GM12878 (cell line): ENCODE results near the gene SLC35A2. TPM values are rescaled to one million over a fixed set of nuclear protein-coding genes. Genes with fewer than 3 reads are reported as not detected.
A peak's percentile ranks its signal among the peaks of the same experiment; 100 is the strongest.

Source experiments
- CREB1 ChIP-seq: IDR thresholded peaks from 2 replicates; pipeline ENCODE4 v1.6.1; 2012; ENCODE audit warnings: low read depth, mild to moderate bottlenecking, inconsistent platforms
- CUX1 ChIP-seq: IDR thresholded peaks from 2 replicates; pipeline ENCODE4 v1.6.1; 2012; ENCODE audit warnings: improper control_type of control experiment, low read depth, low read length; ENCODE audit not compliant: insufficient replicate concordance
- HDAC6 ChIP-seq: fragments of 200-600 bp; sonication (generic); IDR thresholded peaks from one replicate; pipeline ENCODE4 v1.8.0; 2017; ENCODE audit warnings: antibody characterized with exemption; ENCODE audit not compliant: unreplicated experiment
- KAT2A ChIP-seq: conservative IDR thresholded peaks from 2 replicates; pipeline ENCODE4 v1.6.1; 2011; ENCODE audit warnings: low read depth, low read length; ENCODE audit not compliant: control insufficient read depth
- MEF2B ChIP-seq: fragments of 450-650 bp; IDR thresholded peaks from 2 replicates; pipeline ENCODE4 v1.6.1; 2018; ENCODE audit warnings: mild to moderate bottlenecking, moderate library complexity; ENCODE audit not compliant: partially characterized antibody, poor library complexity, severe bottlenecking
- RB1 ChIP-seq: fragments of 450-650 bp; formaldehyde crosslinking; IDR thresholded peaks from 2 replicates; pipeline ENCODE4 v1.6.1; 2017; ENCODE audit warnings: mild to moderate bottlenecking, borderline replicate concordance
- RELB ChIP-seq: fragments of 450-650 bp; IDR thresholded peaks from 2 replicates; pipeline ENCODE4 v1.6.1; 2017; ENCODE audit warnings: low read depth, mild to moderate bottlenecking, moderate library complexity
- SMC3 ChIP-seq: IDR thresholded peaks from 2 replicates; pipeline ENCODE4 v1.6.1; 2011; ENCODE audit warnings: low read length, improper control_type of control experiment, borderline replicate concordance
- SREBF2 ChIP-seq: IDR thresholded peaks from 2 replicates; pipeline ENCODE4 v1.6.1; 2012; ENCODE audit warnings: mild to moderate bottlenecking, low read length
- ZZZ3 ChIP-seq: IDR thresholded peaks from 2 replicates; pipeline ENCODE4 v1.6.1; 2011; ENCODE audit warnings: low read depth; ENCODE audit not compliant: control insufficient read depth, insufficient read length
- polyA plus RNA-seq, 11 experiments: library from polyadenylated mRNA; depleted of rRNA in 4 of 11; unstranded in 6 of 11; stranded (reverse) in 5 of 11; fragments of >200 nt; fragmentation: Nextera tagmentation in 4 of 11; fragmentation: Illumina TruSeq in 1 of 11; extraction: Ambion mirVana in 4 of 11; extraction: Trizol in 1 of 11; gene quantifications; 1 replicate in 1 of 11; 2 replicates in 10 of 11; pipeline versions ENCODE4 v1.2.1 to v1.2.3, GENCODE V29; 2011 to 2016; ENCODE audit warnings: inconsistent platforms in 2 of 11, missing spikeins in 2 of 11, low read depth in 1 of 11
- total RNA-seq, 4 experiments: library from RNA; depleted of rRNA in 3 of 4; stranded (reverse); fragments of >200 nt in 3 of 4; fragmentation: Illumina TruSeq in 1 of 4; extraction: Trizol in 1 of 4; gene quantifications; 2 replicates each; pipeline versions ENCODE4 v1.2.1 to v1.2.3, GENCODE V29; 2013 to 2021

SLC35A2 gene
- total and polyA plus RNA-seq, 10 of the 15 experiments (the other 5 are each of a cell fraction or from before 2014, with no cell fraction given) = 2.1 to 27.4 (median 14.9) TPM

GRCh38 chrX:48945517-48946348 is 34.3 kb upstream of the SLC35A2 start (continued):
- no peak for TF ChIP-seq KAT2A
- no peak for TF ChIP-seq CREB1
- TF ChIP-seq CUX1 = no peak
- peak; percentile 90 for TF ChIP-seq SMC3
- no peak for TF ChIP-seq HDAC6
- no peak for TF ChIP-seq MEF2B
- TF ChIP-seq ZZZ3 = no peak
- TF ChIP-seq RELB = no peak
- TF ChIP-seq RB1 = no peak
- no peak for TF ChIP-seq SREBF2
